Pericardium fibroblast (primary cell): ENCODE results near the gene TXNDC2. TPM values are rescaled to one million over a fixed set of nuclear protein-coding genes. Genes with fewer than 3 reads are reported as not detected.

Source experiments
- total RNA-seq: library from RNA; depleted of rRNA; stranded (reverse); fragments of >200 nt; gene quantifications from 2 replicates; pipeline ENCODE4 v1.2.3, GENCODE V29; 2015

Gene TXNDC2
- 0.12 TPM in 1 of 2 replicates, not detected in the other for total RNA-seq

DNA sequence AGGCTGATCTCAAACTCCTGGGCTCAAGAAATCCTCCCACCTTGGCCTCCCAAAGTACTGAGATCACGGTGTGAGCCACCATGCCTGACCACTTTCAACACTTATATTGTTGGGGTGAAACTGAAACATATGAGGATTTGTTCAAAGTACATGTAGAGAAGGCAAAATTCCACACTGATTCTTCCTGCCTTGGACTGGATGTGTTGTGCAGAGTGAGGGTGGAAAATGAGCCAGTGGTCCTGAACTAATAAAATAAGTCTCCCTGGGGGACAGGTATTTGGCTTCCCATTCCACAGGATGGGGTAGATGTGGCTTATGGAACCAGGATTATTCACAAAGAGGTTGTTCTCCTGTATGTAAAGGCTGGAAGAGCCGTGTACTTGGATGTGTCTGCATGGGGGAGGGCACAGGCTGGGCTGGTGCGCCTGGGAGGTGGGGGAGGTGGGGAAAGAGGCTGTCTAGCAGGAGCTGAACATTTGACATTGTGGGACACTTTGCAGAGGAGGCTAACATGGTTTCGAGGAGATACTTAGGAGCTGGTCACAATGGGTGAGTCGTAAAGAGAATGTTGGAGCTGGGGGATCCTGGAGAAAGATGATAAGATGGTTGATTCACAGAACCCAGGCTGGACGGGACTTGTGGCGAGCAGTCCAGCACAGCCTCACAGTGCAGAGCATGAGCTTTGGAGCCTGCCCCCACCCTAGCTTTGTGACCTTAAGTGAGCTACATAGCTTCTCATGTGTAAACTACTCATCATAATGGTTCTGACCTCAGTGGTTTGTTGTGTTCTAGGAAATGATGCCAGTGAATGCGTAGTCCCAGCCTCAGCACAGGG lies at the start of gene TXNDC2:
Gene TXNDC2 (plus strand): TSS at position 804 of the 835 bp plus-strand sequence. CDS start 708 bp downstream, outside the sequence.

GRCh38 chr18:9913526-9914333 lies 28.0 kb downstream of the TXNDC2 start, which contains the start of gene VAPA:
VAPA (plus strand) TSS chr18:9914016; CDS start chr18:9914257, 241 bp downstream.

Other genes with a start within 250 kb of the TXNDC2 start
- gene RAB31, start 177.7 kb upstream of the TXNDC2 start, total RNA-seq = 49.5 and 74.7 TPM in 2 replicates
- gene VAPA, start 28.0 kb downstream of the TXNDC2 start, total RNA-seq = 162 and 184 TPM in 2 replicates